HepG2 (cell line): ENCODE data around the gene PDK1. TPM values are rescaled to one million over a fixed set of nuclear protein-coding genes. Genes with fewer than 3 reads are reported as not detected.

Experiments
- ATAC-seq: fragments of 200-7000 bp; cut with Tn5 transposase; 3 replicates; pipeline ENCODE4 v1.9.1; 2020; ENCODE audit warnings: mild to moderate bottlenecking, moderate library complexity
- BruUV-seq: library from RNA; stranded (reverse); fragments of 400-500 nt; replicated peaks from 2 replicates; lab custom pipeline; 2021; lab: Mats Ljungman, UMichigan
- CTCF ChIA-PET: fragments of 300-600 bp; formaldehyde crosslinking; extraction: SDS; loops from one replicate; lab custom pipeline; 2021; ENCODE audit warnings: low total read pairs, inconsistent platforms, low intra/inter-chr PET ratio; lab: Yijun Ruan, JAX
- POLR2A ChIA-PET: fragments of 350-600 bp; sonication (Branson Sonifier 250); formaldehyde crosslinking; loops from one replicate; lab custom pipeline; 2020; ENCODE audit warnings: antibody characterized with exemption, inconsistent platforms; lab: Yijun Ruan, JAX
- DNase-seq: peaks from one replicate; pipeline ENCODE4 v3.0.0-alpha.2; 2015; ENCODE audit warnings: low spot score
- FAIRE-seq: peaks from 3 replicates; lab custom pipeline; 2011; peaks lifted over from hg19 to GRCh38; lab: Jason Lieb, UNC
- H2AFZ ChIP-seq: one replicate; pipeline ENCODE4 v1.6.1; 2011; ENCODE audit warnings: low read length, inconsistent platforms
- H3K27ac ChIP-seq: fragments of 300-600 bp; 3 replicates; pipeline ENCODE4 v1.8.0; 2011; ENCODE audit warnings: mixed run types, mild to moderate bottlenecking, mixed read lengths, low read length, inconsistent platforms; ENCODE audit not compliant: insufficient read depth; ENCODE audit errors: extremely low read length
- H3K27me3 ChIP-seq, 2 experiments: fragments of 200-600 bp in 1 of 2; 2 replicates in 1 of 2; 3 replicates in 1 of 2; pipeline versions ENCODE4 v1.6.0 to v1.8.0; 2011; ENCODE audit warnings: low read length in 2 of 2, mild to moderate bottlenecking in 2 of 2, moderate library complexity in 2 of 2, inconsistent platforms in 1 of 2; ENCODE audit not compliant: insufficient read depth in 2 of 2, control insufficient read depth in 1 of 2
- H3K36me3 ChIP-seq, 2 experiments: fragments of 200-600 bp in 1 of 2; replicated peaks in 1 of 2; 2 replicates in 1 of 2; 3 replicates in 1 of 2; pipeline versions ENCODE4 v1.5.1 to v1.8.0; 2011; ENCODE audit warnings: low read length in 2 of 2, inconsistent platforms in 1 of 2; ENCODE audit not compliant: insufficient read depth in 2 of 2, control insufficient read depth in 1 of 2
- H3K4me1 ChIP-seq: 2 replicates; pipeline ENCODE4 v1.5.1; 2012; ENCODE audit warnings: low read length, inconsistent platforms; ENCODE audit not compliant: insufficient read depth
- H3K4me2 ChIP-seq: 2 replicates; pipeline ENCODE4 v1.6.0; 2011; ENCODE audit warnings: low read depth, low read length, inconsistent platforms
- H3K4me3 ChIP-seq, 3 experiments: fragments of 200-600 bp in 1 of 3; sonication (generic), shearing (Covaris generic) in 1 of 3; replicated peaks in 1 of 3; 2 replicates each; pipeline ENCODE4 v1.5.1; 2011 to 2016; ENCODE audit warnings: low read length in 3 of 3, inconsistent platforms in 2 of 3, low read depth in 2 of 3, mild to moderate bottlenecking in 2 of 3, control low read depth in 1 of 3, mixed read lengths in 1 of 3; ENCODE audit not compliant: insufficient read depth in 1 of 3
- H3K79me2 ChIP-seq: one replicate; pipeline ENCODE4 v1.6.1; 2011; ENCODE audit warnings: low read length, inconsistent platforms; ENCODE audit not compliant: insufficient read depth
- H3K9ac ChIP-seq: 2 replicates; pipeline ENCODE4 v1.6.0; 2011; ENCODE audit warnings: mild to moderate bottlenecking, low read depth, low read length, inconsistent platforms; ENCODE audit not compliant: insufficient read depth
- H3K9me3 ChIP-seq: 2 replicates; pipeline ENCODE4 v1.5.1; 2012; ENCODE audit warnings: mild to moderate bottlenecking, low read length
- H4K20me1 ChIP-seq: 2 replicates; pipeline ENCODE4 v1.6.0; 2011; ENCODE audit warnings: inconsistent platforms, mild to moderate bottlenecking, low read length, moderate library complexity; ENCODE audit not compliant: insufficient read depth
- AGO2 ChIP-seq: fragments of 200-400 bp; formaldehyde crosslinking; optimal IDR thresholded peaks from 2 replicates; pipeline ENCODE3; 2017; ENCODE audit warnings: mild to moderate bottlenecking, low read depth, low read length, moderate library complexity
- ASH2L ChIP-seq: fragments of 300-600, 200-600 bp; sonication (generic); IDR thresholded peaks from 2 replicates; pipeline ENCODE4 v1.7.0; 2017; ENCODE audit warnings: low read depth, mild to moderate bottlenecking, moderate library complexity, mixed read lengths, low read length; ENCODE audit not compliant: insufficient read length
- FOSL2 ChIP-seq: sonication (generic); formaldehyde crosslinking; IDR thresholded peaks from 2 replicates; pipeline ENCODE4 v1.4.0; 2020; ENCODE audit warnings: missing genetic modification reagents
- SALL2 ChIP-seq: sonication (generic); formaldehyde crosslinking; IDR thresholded peaks from 2 replicates; pipeline ENCODE4 v1.8.1; 2023; ENCODE audit warnings: mild to moderate bottlenecking, missing genetic modification reagents, inconsistent platforms
- SIX4 ChIP-seq: sonication (generic); formaldehyde crosslinking; IDR thresholded peaks from 2 replicates; pipeline ENCODE4 v1.4.0; 2020; ENCODE audit warnings: missing genetic modification reagents
- TRIM24 ChIP-seq: sonication (generic); formaldehyde crosslinking; IDR thresholded peaks from 2 replicates; pipeline ENCODE4 v1.8.0; 2022; ENCODE audit warnings: mild to moderate bottlenecking, missing genetic modification reagents
- ZMYM4 ChIP-seq: sonication (generic); formaldehyde crosslinking; IDR thresholded peaks from 2 replicates; pipeline ENCODE4 v1.8.1; 2023; ENCODE audit warnings: mild to moderate bottlenecking, missing genetic modification reagents
- ZNF678 ChIP-seq: sonication (generic); formaldehyde crosslinking; IDR thresholded peaks from 2 replicates; pipeline ENCODE4 v1.4.0; 2020; ENCODE audit warnings: mild to moderate bottlenecking, missing genetic modification reagents
- ZNF7 ChIP-seq: IDR thresholded peaks from 2 replicates; pipeline ENCODE4 v1.6.1; 2016; ENCODE audit warnings: missing biosample characterization, missing genetic modification reagents
- ZNF816 ChIP-seq: sonication (generic); formaldehyde crosslinking; IDR thresholded peaks from 2 replicates; pipeline ENCODE4 v1.8.0; 2022; ENCODE audit warnings: missing genetic modification reagents, mild to moderate bottlenecking, borderline replicate concordance
- WGBS: methylation state at CpG from one replicate; pipeline ENCODE4 v1.1.6; 2017; ENCODE audit warnings: low lambda C conversion rate; 5-methylcytosine and 5-hydroxymethylcytosine counted together
- in situ Hi-C: cut with HindIII; loops from 2 replicates; pipeline ENCODE4 v1.10.0; 2017; ENCODE audit warnings: low pct_unique_long_range_greater_than_20kb; ENCODE audit not compliant: extremely low pct_ligation_motif_present
- intact Hi-C: fragments of 100-400 bp; cut with micrococcal nuclease; formaldehyde crosslinking; loops from one replicate; pipeline ENCODE4 v1.10.0; 2022; ENCODE audit not compliant: unreplicated experiment
- polyA plus RNA-seq, 8 experiments: library from polyadenylated mRNA; depleted of rRNA in 3 of 8; stranded (reverse) in 7 of 8; unstranded in 1 of 8; fragments of >200 nt; fragmentation: Illumina TruSeq in 4 of 8; extraction: Trizol in 4 of 8; gene quantifications; 2 replicates each; pipeline versions ENCODE4 v1.2.1 to v1.2.3, GENCODE V29; 2011 to 2016; ENCODE audit warnings: low read depth in 4 of 8, missing spikeins in 1 of 8, mixed read lengths in 1 of 8; ENCODE audit not compliant: insufficient read depth in 1 of 8
- total RNA-seq, 5 experiments: library from RNA; depleted of rRNA; stranded (reverse); fragments of >200 nt; fragmentation: Illumina TruSeq; extraction: Trizol; gene quantifications; 2 replicates each; pipeline ENCODE4 v1.2.3, GENCODE V29; 2016; ENCODE audit warnings: low read depth in 1 of 5
- TF ChIP-seq, protein P1 (sequence below): IDR thresholded peaks from 2 replicates; pipeline ENCODE4 v1.6.1; 2016
- TF ChIP-seq, protein P2 (sequence below): sonication (generic); formaldehyde crosslinking; IDR thresholded peaks from 2 replicates; pipeline ENCODE4 v1.9.0; 2022; ENCODE audit warnings: missing genetic modification reagents, mild to moderate bottlenecking, borderline replicate concordance

Gene PDK1
- total and polyA plus RNA-seq, 2 of the 13 experiments (the other 11 are each of a cell fraction or from before 2014, with no cell fraction given): 11.9 to 96.9 TPM

DNA sequence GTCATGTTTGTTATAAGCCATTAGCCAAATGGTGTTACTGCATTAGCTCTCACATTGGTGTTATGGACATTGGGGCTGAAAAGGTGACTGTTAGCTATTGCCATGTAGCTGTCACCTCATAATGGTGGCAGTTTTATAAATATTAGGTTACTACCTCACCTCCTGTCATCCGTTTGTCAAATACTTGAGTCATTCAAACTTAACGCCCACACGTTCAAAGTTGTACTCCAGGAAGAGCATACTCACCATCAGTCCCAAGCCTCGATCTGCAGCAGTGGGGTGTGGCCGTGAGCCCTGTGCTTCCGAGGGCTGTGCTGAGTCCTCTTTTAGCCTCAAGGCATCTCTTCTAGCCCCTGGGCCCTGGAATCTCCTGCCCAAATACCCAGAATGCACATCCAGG lies 87.3 kb downstream of the PDK1 start:
- Histone ChIP-seq H2AFZ (no peak overlapping the region), H3K4me1 (peaks cover 16% of the 10 kb centered on the region; the same call in 1 of the 2 replicates), H3K36me3 (no peaks in the 10 kb centered on the region), H3K9ac (no peak overlapping the region), H3K79me2 (no peaks in the 10 kb centered on the region), H3K27ac (no peak overlapping the region), H4K20me1 (no peaks in the 10 kb centered on the region), H3K4me3 (no peak overlapping the region), H3K4me2 (no peak overlapping the region), H3K9me3 (no peaks in the 10 kb centered on the region), H3K27me3 (peaks cover 0 to 2% of the 10 kb centered on the region in 2 experiments; a peak in 1 of 5 replicates)
- POLR2A ChIA-PET: interaction anchor here (1.8 kb wide), 1 partner anchor 12 kb away, joined by 5 read pairs; no protein-coding TSS in a partner anchor
- TF ChIP-seq FOSL2 (CRISPR knock-in tag): peak; percentile 33; the same call in 1 of the 2 replicates
- peak; percentile 81 for TF ChIP-seq ZNF7 (CRISPR knock-in tag)
- no peak for TF ChIP-seq SIX4 (CRISPR knock-in tag)
- TF ChIP-seq TRIM24 (CRISPR knock-in tag): no peak
- CTCF ChIA-PET: no interaction called here
- in situ Hi-C loops (no loop called here), intact Hi-C loops (no loop called here)
- FAIRE-seq (no peak), DNase-seq (peak; percentile 19), ATAC-seq (peak; percentile 57; the same call in 2 of the 3 replicates)
- 7% methylated on average over 6 of the region's 6 CpGs for WGBS
- BruUV-seq: no TSS peak

DNA sequence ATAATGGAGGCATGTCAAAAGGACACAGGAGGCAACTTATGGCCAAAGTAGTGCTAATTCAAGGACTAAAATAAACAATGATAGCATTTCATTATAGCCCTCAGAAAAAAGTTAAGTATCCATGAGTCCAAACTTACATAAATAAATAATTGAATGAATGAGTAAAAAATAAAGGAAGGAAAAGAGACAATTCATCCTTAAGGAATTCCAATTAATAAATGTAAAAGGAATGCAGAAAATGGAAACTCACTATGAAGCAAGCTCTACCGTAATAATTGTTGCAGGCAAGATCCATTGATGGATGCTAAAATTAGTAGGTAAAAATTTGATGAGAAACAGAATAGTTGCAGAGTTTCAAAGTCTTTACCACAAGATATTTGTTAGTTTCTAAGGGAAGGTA lies 91.5 kb downstream of the PDK1 start:
- Histone ChIP-seq H3K79me2 (no peaks in the 10 kb centered on the region), H3K4me1 (peaks cover 16% of the 10 kb centered on the region; the same call in 1 of the 2 replicates), H3K4me3 (no peak overlapping the region), H3K9me3 (no peaks in the 10 kb centered on the region), H3K4me2 (no peak overlapping the region), H2AFZ (no peak overlapping the region), H4K20me1 (no peaks in the 10 kb centered on the region), H3K27ac (no peak overlapping the region), H3K27me3 (peaks cover 0 to 1% of the 10 kb centered on the region in 2 experiments; a peak in 1 of 5 replicates), H3K36me3 (no peaks in the 10 kb centered on the region), H3K9ac (no peak overlapping the region)
- intact Hi-C loops: no loop called here
- BruUV-seq: no TSS peak
- in situ Hi-C loops: no loop called here
- ChIA-PET POLR2A (no interaction called here), CTCF (no interaction called here)
- ATAC-seq: no peak
- no peak for DNase-seq
- FAIRE-seq: no peak
- 98% methylated on average over 1 of the region's 1 CpG for WGBS
- no peak for TF ChIP-seq ASH2L
- TF ChIP-seq AGO2: no peak
- TF ChIP-seq, protein P1, sequence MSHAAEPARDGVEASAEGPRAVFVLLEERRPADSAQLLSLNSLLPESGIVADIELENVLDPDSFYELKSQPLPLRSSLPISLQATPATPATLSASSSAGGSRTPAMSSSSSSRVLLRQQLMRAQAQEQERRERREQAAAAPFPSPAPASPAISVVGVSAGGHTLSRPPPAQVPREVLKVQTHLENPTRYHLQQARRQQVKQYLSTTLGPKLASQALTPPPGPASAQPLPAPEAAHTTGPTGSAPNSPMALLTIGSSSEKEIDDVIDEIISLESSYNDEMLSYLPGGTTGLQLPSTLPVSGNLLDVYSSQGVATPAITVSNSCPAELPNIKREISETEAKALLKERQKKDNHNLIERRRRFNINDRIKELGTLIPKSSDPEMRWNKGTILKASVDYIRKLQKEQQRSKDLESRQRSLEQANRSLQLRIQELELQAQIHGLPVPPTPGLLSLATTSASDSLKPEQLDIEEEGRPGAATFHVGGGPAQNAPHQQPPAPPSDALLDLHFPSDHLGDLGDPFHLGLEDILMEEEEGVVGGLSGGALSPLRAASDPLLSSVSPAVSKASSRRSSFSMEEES (CRISPR knock-in tag): no peak
- TF ChIP-seq ZMYM4 (CRISPR knock-in tag): no peak
- TF ChIP-seq, protein P2, sequence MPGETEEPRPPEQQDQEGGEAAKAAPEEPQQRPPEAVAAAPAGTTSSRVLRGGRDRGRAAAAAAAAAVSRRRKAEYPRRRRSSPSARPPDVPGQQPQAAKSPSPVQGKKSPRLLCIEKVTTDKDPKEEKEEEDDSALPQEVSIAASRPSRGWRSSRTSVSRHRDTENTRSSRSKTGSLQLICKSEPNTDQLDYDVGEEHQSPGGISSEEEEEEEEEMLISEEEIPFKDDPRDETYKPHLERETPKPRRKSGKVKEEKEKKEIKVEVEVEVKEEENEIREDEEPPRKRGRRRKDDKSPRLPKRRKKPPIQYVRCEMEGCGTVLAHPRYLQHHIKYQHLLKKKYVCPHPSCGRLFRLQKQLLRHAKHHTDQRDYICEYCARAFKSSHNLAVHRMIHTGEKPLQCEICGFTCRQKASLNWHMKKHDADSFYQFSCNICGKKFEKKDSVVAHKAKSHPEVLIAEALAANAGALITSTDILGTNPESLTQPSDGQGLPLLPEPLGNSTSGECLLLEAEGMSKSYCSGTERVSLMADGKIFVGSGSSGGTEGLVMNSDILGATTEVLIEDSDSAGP (CRISPR knock-in tag): no peak
- no peak for TF ChIP-seq ZNF816
- no peak for TF ChIP-seq ZNF678
- TF ChIP-seq SALL2 (CRISPR knock-in tag): no peak
